HG03354 (cell line): ENCODE data around the gene ZNF280A.

Source experiments
- ATAC-seq: cut with Tn5 transposase; IDR thresholded peaks from one replicate; pipeline ENCODE4 v1.9.1; 2021; ENCODE audit warnings: mild to moderate bottlenecking; ENCODE audit not compliant: unreplicated experiment, poor library complexity, severe bottlenecking

Gene ZNF280A

GRCh38 chr22:22520020-22520656 is at the start of gene ZNF280A:
TSS of gene ZNF280A (minus strand) at chr22:22520270. CDS start at chr22:22515630, 4,640 bp downstream.
- ATAC-seq, result no peak

GRCh38 chr22:22569218-22569617 is 49.1 kb upstream of the ZNF280A start:
- no peak for ATAC-seq

- ATAC-seq, result no peak
Measured at GRCh38 chr22:22565981-22566380, 45.9 kb upstream of the ZNF280A start.

- ATAC-seq, result no peak
Measured at GRCh38 chr22:22558972-22559603, 39.0 kb upstream of the ZNF280A start, which contains the start of gene PRAME. TSS of gene PRAME (minus strand) at chr22:22559265. CDS start at chr22:22556832, 2,433 bp downstream.

- ATAC-seq, result no peak
Measured at GRCh38 chr22:22558071-22558971, 38.3 kb upstream of the ZNF280A start.

GRCh38 chr22:22556995-22557925 is 37.2 kb upstream of the ZNF280A start:
- no peak for ATAC-seq

GRCh38 chr22:22556578-22556977 is 36.5 kb upstream of the ZNF280A start:
- ATAC-seq, result no peak

- no peak for ATAC-seq
Measured at GRCh38 chr22:22555596-22555995, 35.5 kb upstream of the ZNF280A start.

- ATAC-seq, result no peak
Measured at GRCh38 chr22:22554587-22555284, 34.7 kb upstream of the ZNF280A start.

GRCh38 chr22:22553735-22554586 is 33.9 kb upstream of the ZNF280A start:
- no peak for ATAC-seq

- ATAC-seq, result no peak
Measured at GRCh38 chr22:22553141-22553540, 33.1 kb upstream of the ZNF280A start.

- ATAC-seq, result no peak
Measured at GRCh38 chr22:22552630-22553029, 32.6 kb upstream of the ZNF280A start.

- ATAC-seq, result no peak
Measured at GRCh38 chr22:22550789-22551434, 30.8 kb upstream of the ZNF280A start.

GRCh38 chr22:22548910-22549309 is 28.8 kb upstream of the ZNF280A start:
- ATAC-seq, result no peak

GRCh38 chr22:22548317-22548716 is 28.2 kb upstream of the ZNF280A start:
- ATAC-seq, result no peak

- no peak for ATAC-seq
Measured at GRCh38 chr22:22547692-22548300, 27.7 kb upstream of the ZNF280A start.

- ATAC-seq, result no peak
Measured at GRCh38 chr22:22547226-22547625, 27.2 kb upstream of the ZNF280A start.
